Heart left ventricle (tissue), 16 donors: ENCODE data around the gene GZMM. TPM values are rescaled to one million over a fixed set of nuclear protein-coding genes. Genes with fewer than 3 reads are reported as not detected.
A peak's percentile ranks its signal among the peaks of the same experiment; 100 is the strongest.

Experiments
- ATAC-seq, 4 donors: fragments of 200-7000 bp; cut with Tn5 transposase; one replicate each; pipeline ENCODE4 v1.9.1; 2020 to 2022; ENCODE audit warnings: moderate library complexity in 4 of 4, mild to moderate bottlenecking in 3 of 4, moderate number of reproducible peaks in 1 of 4
- DNase-seq, 5 donors: peaks; one replicate each; pipeline ENCODE4 v3.0.0-alpha.2; 2020
- H3K27ac ChIP-seq, 12 donors: fragments of 200-600 bp; sonication (generic) in 4 of 12; one replicate each; pipeline versions ENCODE4 v1.5.0 to v1.8.0; 2016 to 2022; ENCODE audit warnings: mild to moderate bottlenecking in 2 of 12
- H3K27me3 ChIP-seq, 9 donors: fragments of 200-600 bp; sonication (generic) in 2 of 9; one replicate each; pipeline versions ENCODE4 v1.5.1 to v1.8.0; 2016 to 2022; ENCODE audit warnings: mild to moderate bottlenecking in 3 of 9
- H3K36me3 ChIP-seq, 9 donors: fragments of 200-600 bp; sonication (generic) in 2 of 9; one replicate each; pipeline versions ENCODE4 v1.5.0 to v1.8.0; 2018 to 2022; ENCODE audit warnings: mild to moderate bottlenecking in 2 of 9
- H3K4me1 ChIP-seq, 12 donors: fragments of 200-600 bp; sonication (generic) in 4 of 12; one replicate each; pipeline versions ENCODE4 v1.5.0 to v1.8.0; 2016 to 2022; ENCODE audit warnings: mild to moderate bottlenecking in 3 of 12
- H3K4me3 ChIP-seq, 12 donors: fragments of 200-600 bp; sonication (generic) in 4 of 12; one replicate each; pipeline versions ENCODE4 v1.5.0 to v1.8.0; 2017 to 2022; ENCODE audit warnings: mild to moderate bottlenecking in 9 of 12, moderate library complexity in 4 of 12
- H3K9me3 ChIP-seq, 12 donors: fragments of 200-600 bp; sonication (generic) in 4 of 12; one replicate each; pipeline versions ENCODE4 v1.5.0 to v1.8.0; 2016 to 2022; ENCODE audit warnings: mild to moderate bottlenecking in 1 of 12
- POLR2A ChIP-seq, 2 donors: fragments of 450-650 bp; IDR thresholded peaks; one replicate each; pipeline ENCODE4 v1.6.1; 2017; ENCODE audit warnings: antibody characterized with exemption in 2 of 2, mild to moderate bottlenecking in 2 of 2, moderate library complexity in 2 of 2
- WGBS, 4 donors: extraction: QIAGEN DNeasy Blood & Tissue Kit in 2 of 4; methylation state at CpG; one replicate each; pipeline versions ENCODE4 v1.1.5 to v1.1.7; 2013 to 2018; 5-methylcytosine and 5-hydroxymethylcytosine counted together
- intact Hi-C, 10 donors: fragments of 100-400 bp; cut with DNase I; formaldehyde crosslinking; loops; one replicate each; pipeline versions ENCODE4 v1.11.1 to v1.14.2; 2022
- polyA plus RNA-seq, 2 donors: library from polyadenylated mRNA; stranded (reverse); fragments of 200-250 nt; gene quantifications; one replicate each; pipeline ENCODE4 v1.2.3, GENCODE V29; 2013
- total RNA-seq, 9 donors: library from RNA; depleted of rRNA in 2 of 9; stranded (reverse); fragments of >200 nt in 2 of 9; fragmentation: NEBNext Ultra II Directional in 3 of 9; extraction: Animal tissue kit (Norgen Biotek cat#: 25700) in 3 of 9; gene quantifications; one replicate each; pipeline versions ENCODE4 v1.1.0 to v1.2.4, GENCODE V29; 2016 to 2023
- TF ChIP-seq, protein P1 (sequence below), 12 donors: fragments of 200-600 bp; sonication (generic) in 4 of 12; IDR thresholded peaks; one replicate each; pipeline versions ENCODE4 v1.5.0 to v1.8.0; 2018 to 2022; ENCODE audit warnings: antibody characterized with exemption in 12 of 12, mild to moderate bottlenecking in 5 of 12
- donor health status: ischemic (EF 13 %, LVEDD 7.1; RV severe dilation, severe dysfunction).
- donor health status: healthy with polysubstance abuse.
- donor health status: DM: no; HTN: yes; CAD: no.
- donor health status: DM: no; HTN: no; CAD: no.
- donor health status: ischemic (EF 25% LVEDD 6.9; RV normal size, moderate dysfunction).
- donor health status: ischemic (EF 25% LVEDD 5.7; RV mildly dilated, moderate dysfunction).
- donor health status: healthy.
- donor health status: DM: yes; HTN: yes; CAD: no.
- donor health status: ischemic (EF 35%, LVEDD 5.7; RV mildly dilated, moderate dysfunction).
- donor health status: nonischemic (EF 11% LVEDD 7.7; RV severe dilation, severe dysfunction).
- donor health status: DM: yes; HTN: yes; CAD: no.
- donor health status: PGD.
- donor health status: ischemic (EF 29% LVEDD 5.4; RV normal size, mild dysfunction).
- donor health status: nonischemic (EF 23%, LVEDD 6.1; RV moderate dilation, normal function).

GZMM gene
- total and polyA plus RNA-seq, 11 donors = 0.12 to 3.0 (median 0.47) TPM; not detected in 5

DNA sequence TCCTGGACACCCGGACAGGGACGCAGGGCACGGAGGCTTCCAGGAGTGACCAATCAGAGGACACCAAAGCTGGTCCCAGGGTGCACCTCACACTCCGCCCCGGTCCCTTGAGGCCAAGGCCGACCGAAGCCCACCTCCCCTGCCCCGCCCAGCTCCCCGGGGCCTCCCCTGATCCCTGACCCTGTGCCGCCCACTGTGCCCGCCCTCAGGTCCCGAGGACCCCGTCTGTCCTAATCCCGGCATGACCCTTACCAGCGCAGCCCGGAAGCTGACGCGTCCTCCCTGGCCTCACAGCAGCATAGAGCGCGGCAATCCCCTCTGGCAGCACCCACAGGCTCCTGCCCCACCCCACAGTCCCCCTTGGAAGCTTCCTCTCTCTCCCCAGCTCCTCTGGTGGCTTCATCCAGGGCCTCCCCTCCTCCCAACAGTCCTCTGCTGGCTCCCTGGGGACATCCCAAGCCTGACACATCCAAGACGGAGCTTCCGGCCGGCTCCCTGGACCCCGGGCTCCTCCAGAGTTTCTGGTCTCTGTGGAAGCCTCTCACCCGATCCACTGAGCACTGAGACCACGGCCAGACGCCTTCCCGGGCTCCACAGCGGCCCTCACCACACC, 19.7 kb upstream of the GZMM start:
- WGBS, 4 donors = 53 to 70% (median 62%) methylated on average over 15 to 29 of the region's 29 CpGs
- Histone ChIP-seq H3K36me3 (peaks cover 0 to 15% (median 0%) of the 10 kb centered on the region in 9 donors), H3K9me3 (peaks cover 0 to 4% (median 0%) of the 10 kb centered on the region in 12 donors), H3K27ac (no peak overlapping the region), H3K4me3 (peak overlapping the region in 4 of 12 donors; percentile 7 to 32 (median 28)), H3K27me3 (peaks cover 0 to 5% (median 0%) of the 10 kb centered on the region in 9 donors), H3K4me1 (no peaks in the 10 kb centered on the region)
- ATAC-seq (peak; percentile 32 to 54 (median 46)), DNase-seq (peak in 2 of 5 donors; percentile 58 to 66)
- TF ChIP-seq, protein P1, sequence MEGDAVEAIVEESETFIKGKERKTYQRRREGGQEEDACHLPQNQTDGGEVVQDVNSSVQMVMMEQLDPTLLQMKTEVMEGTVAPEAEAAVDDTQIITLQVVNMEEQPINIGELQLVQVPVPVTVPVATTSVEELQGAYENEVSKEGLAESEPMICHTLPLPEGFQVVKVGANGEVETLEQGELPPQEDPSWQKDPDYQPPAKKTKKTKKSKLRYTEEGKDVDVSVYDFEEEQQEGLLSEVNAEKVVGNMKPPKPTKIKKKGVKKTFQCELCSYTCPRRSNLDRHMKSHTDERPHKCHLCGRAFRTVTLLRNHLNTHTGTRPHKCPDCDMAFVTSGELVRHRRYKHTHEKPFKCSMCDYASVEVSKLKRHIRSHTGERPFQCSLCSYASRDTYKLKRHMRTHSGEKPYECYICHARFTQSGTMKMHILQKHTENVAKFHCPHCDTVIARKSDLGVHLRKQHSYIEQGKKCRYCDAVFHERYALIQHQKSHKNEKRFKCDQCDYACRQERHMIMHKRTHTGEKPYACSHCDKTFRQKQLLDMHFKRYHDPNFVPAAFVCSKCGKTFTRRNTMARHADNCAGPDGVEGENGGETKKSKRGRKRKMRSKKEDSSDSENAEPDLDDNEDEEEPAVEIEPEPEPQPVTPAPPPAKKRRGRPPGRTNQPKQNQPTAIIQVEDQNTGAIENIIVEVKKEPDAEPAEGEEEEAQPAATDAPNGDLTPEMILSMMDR (IDR thresholded peaks at IDR 0.05) = no peak
- no peak for TF ChIP-seq POLR2A (IDR thresholded peaks at IDR 0.05)
- intact Hi-C loops = no loop called here

DNA sequence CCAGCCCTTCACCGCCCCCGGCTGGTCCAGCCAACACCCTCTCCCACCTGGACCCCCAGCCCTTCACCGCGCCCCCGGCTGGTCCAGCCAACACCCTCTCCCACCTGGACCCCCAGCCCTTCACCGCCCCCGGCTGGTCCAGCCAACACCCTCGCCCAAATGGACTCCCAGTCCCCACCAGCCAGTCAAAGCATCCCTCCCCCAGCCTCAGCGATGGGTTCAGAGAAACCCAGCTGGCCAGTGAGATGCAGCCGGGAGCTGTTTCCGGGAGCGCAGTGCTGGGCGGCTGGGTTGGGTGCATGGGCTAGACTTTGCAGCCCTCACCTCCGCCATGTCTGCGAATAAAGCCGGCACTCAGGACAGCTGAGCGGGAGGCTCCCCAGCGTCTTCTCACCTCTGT, 18.8 kb upstream of the GZMM start:
- H3K9me3 ChIP-seq = peaks cover 0 to 4% (median 0%) of the 10 kb centered on the region in 12 donors
- no peak for DNase-seq
- no peak overlapping the region for H3K4me3 ChIP-seq
- H3K27me3 ChIP-seq = peaks cover 0 to 5% (median 0%) of the 10 kb centered on the region in 9 donors
- H3K4me1 ChIP-seq = no peaks in the 10 kb centered on the region
- intact Hi-C loops = no loop called here
- H3K27ac ChIP-seq = no peak overlapping the region
- no peak for ATAC-seq
- peaks cover 0 to 7% (median 0%) of the 10 kb centered on the region in 9 donors for H3K36me3 ChIP-seq
- 65 to 71% (median 68%) methylated on average over 13 to 18 of the region's 18 CpGs for WGBS, 4 donors
- TF ChIP-seq, protein P1 (IDR thresholded peaks at IDR 0.05) = no peak
- no peak for TF ChIP-seq POLR2A (IDR thresholded peaks at IDR 0.05)

DNA sequence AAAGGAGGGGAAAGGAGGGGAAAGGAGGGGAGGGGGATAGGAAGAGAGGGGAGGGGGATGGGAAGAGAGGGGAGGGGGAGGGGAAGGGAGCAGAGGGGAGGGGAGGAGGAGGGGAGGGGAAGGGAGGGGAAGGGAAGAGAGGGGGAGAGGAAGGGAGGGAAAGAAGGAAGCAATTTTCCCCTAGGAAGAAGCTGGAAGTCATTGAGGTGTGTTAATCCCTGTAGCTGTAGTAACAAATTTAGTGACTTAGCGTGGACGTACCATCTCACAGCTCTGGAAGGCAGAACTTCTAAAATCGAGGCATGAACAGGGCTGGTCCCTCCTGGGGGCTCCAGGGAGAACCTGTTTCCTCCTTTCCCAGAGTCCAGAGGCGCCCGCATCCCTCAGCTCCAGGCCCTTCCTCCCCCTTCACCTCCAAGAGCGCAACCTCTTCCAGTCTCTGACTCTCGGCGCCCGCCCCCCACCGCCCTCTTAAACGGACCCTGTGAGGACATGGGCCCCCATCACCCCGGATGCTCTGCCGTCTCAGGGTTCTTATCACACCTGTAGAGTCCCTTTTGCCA, 17.9 kb upstream of the GZMM start:
- Histone ChIP-seq H3K9me3 (peaks cover 0 to 4% (median 0%) of the 10 kb centered on the region in 12 donors), H3K4me1 (peaks cover 0 to 7% (median 5%) of the 10 kb centered on the region in 12 donors), H3K27ac (no peak overlapping the region), H3K4me3 (no peak overlapping the region), H3K36me3 (peaks cover 0 to under 1% (median 0%) of the 10 kb centered on the region in 9 donors), H3K27me3 (peaks cover 0 to 5% (median 0%) of the 10 kb centered on the region in 9 donors)
- ATAC-seq = no peak
- intact Hi-C loops = no loop called here
- no peak for DNase-seq
- 42 to 47% (median 46%) methylated on average over 13 of the region's 13 CpGs for WGBS, 4 donors
- TF ChIP-seq, protein P1 (IDR thresholded peaks at IDR 0.05) = no peak
- no peak for TF ChIP-seq POLR2A (IDR thresholded peaks at IDR 0.05)
